ENCODE data around the gene DEDD. TPM values are rescaled to one million over a fixed set of nuclear protein-coding genes. Genes with fewer than 3 reads are reported as not detected.

The DEDD gene
- total RNA-seq, 1 experiment from 2014 or later, result 40.4 TPM

DNA sequence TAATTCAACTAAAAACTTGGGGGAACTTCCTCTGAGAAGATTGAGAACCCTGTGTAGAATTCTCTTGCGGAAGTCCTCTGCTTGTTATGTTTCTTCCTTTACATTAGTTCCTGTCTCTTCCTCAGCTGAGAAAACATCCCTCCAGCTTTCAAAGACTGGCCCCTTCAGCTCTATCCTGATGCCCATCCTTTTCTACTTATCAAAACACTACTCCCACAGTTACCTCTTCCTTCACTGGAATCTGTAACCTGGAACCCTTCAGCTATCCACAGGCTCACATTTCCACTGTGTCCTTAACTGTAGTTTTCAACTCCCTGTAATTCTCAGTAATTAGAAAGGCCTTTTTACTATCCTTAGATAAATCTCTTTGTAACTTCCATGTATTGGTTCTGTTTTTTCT lies 6.0 kb upstream of the DEDD start:
- Mint-ChIP-seq H3K27ac (ENCODE audit: unreplicated experiment) (no peak overlapping the region), H3K27me3 (ENCODE audit: unreplicated experiment) (no peaks in the 10 kb centered on the region), H3K36me3 (ENCODE audit: insufficient read depth, unreplicated experiment) (no peaks in the 10 kb centered on the region), H3K4me3 (ENCODE audit: low read depth, unreplicated experiment) (no peak overlapping the region), H3K4me1 (ENCODE audit: low read depth, unreplicated experiment) (peaks cover 9% of the 10 kb centered on the region), H3K9me3 (ENCODE audit: low read depth, unreplicated experiment) (no peaks in the 10 kb centered on the region)
- CTCF ChIA-PET, result interaction anchor here (0.6 to 1.1 kb wide), 2 partner anchors 9 to 159 kb away, joined by 3 to 4 read pairs; no protein-coding TSS in a partner anchor
- TF ChIP-seq, protein P1, sequence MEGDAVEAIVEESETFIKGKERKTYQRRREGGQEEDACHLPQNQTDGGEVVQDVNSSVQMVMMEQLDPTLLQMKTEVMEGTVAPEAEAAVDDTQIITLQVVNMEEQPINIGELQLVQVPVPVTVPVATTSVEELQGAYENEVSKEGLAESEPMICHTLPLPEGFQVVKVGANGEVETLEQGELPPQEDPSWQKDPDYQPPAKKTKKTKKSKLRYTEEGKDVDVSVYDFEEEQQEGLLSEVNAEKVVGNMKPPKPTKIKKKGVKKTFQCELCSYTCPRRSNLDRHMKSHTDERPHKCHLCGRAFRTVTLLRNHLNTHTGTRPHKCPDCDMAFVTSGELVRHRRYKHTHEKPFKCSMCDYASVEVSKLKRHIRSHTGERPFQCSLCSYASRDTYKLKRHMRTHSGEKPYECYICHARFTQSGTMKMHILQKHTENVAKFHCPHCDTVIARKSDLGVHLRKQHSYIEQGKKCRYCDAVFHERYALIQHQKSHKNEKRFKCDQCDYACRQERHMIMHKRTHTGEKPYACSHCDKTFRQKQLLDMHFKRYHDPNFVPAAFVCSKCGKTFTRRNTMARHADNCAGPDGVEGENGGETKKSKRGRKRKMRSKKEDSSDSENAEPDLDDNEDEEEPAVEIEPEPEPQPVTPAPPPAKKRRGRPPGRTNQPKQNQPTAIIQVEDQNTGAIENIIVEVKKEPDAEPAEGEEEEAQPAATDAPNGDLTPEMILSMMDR (IDR thresholded peaks at IDR 0.05; ENCODE audit: unreplicated experiment), result no peak
- no TSS peak for BruUV-seq (replicated peaks)
- intact Hi-C loops (cut with micrococcal nuclease; ENCODE audit: unreplicated experiment), result loop anchor here (5.0 to 10.0 kb wide), 2 partner anchors 301 to 414 kb away; no protein-coding TSS in a partner anchor
- no peak for DNase-seq

DNA sequence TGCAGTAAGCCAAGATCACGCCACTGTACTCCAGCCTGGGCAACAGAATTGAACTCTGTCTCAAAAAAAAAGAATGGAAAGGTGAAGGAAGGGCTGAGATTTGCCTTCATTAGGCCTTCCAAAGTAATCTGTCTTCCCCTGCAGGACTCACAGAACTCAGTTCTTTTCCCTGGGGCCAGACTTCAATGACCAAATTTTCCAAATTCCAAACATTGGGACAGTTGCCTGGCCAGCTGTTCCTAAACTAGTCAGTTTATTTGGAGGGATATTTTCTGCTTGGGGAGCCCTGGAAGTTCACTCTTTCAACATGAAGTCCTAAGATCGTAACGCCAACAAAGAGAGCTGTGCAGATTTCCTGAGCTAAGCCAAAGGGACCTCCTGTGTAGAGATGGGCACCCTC lies 5.4 kb upstream of the DEDD start:
- Mint-ChIP-seq H3K9me3 (ENCODE audit: low read depth, unreplicated experiment) (no peaks in the 10 kb centered on the region), H3K36me3 (ENCODE audit: insufficient read depth, unreplicated experiment) (no peaks in the 10 kb centered on the region), H3K4me1 (ENCODE audit: low read depth, unreplicated experiment) (peaks cover 9% of the 10 kb centered on the region), H3K27ac (ENCODE audit: unreplicated experiment) (no peak overlapping the region), H3K4me3 (ENCODE audit: low read depth, unreplicated experiment) (no peak overlapping the region), H3K27me3 (ENCODE audit: unreplicated experiment) (no peaks in the 10 kb centered on the region)
- BruUV-seq (replicated peaks), result no TSS peak
- no peak for DNase-seq
- intact Hi-C loops (cut with micrococcal nuclease; ENCODE audit: unreplicated experiment), result loop anchor here (5.0 to 10.0 kb wide), 2 partner anchors 301 to 413 kb away; no protein-coding TSS in a partner anchor
- CTCF ChIA-PET, result interaction anchor here (0.5 to 1.1 kb wide), 3 partner anchors 9 to 198 kb away, joined by 3 to 4 read pairs (median 3); no protein-coding TSS in a partner anchor
- TF ChIP-seq, protein P1 (IDR thresholded peaks at IDR 0.05; ENCODE audit: unreplicated experiment), result no peak

DNA sequence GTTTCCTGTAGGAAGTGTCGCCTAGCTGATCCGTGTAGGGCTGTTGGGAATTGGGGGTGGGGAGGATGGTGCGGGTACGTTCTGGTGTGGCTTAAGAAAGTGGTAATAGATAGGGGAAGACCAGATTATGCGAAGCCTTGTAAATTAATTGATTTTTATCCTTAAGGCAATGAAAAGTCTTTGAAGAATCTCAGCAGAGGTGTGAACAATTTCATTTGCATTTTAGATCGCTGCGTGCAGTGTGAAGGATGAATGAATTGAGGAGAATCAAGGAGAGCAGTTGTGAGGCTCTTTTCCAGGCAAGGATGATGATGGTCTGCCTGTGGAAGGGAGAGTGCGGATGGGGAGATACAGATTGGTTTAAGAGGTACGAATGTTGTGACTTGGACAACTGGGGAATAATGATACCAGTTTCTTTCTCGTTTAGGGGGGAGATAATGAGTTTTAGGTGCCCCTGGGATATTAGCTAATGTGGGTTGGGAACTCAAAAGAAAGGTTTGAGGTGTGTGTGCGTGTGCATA lies 813 bp upstream of the DEDD start:
- Mint-ChIP-seq H3K4me3 (ENCODE audit: low read depth, unreplicated experiment) (no peak overlapping the region), H3K27me3 (ENCODE audit: unreplicated experiment) (no peaks in the 10 kb centered on the region), H3K9me3 (ENCODE audit: low read depth, unreplicated experiment) (no peaks in the 10 kb centered on the region), H3K36me3 (ENCODE audit: insufficient read depth, unreplicated experiment) (peaks cover 13% of the 10 kb centered on the region), H3K4me1 (ENCODE audit: low read depth, unreplicated experiment) (peaks cover 25% of the 10 kb centered on the region), H3K27ac (ENCODE audit: unreplicated experiment) (no peak overlapping the region)
- CTCF ChIA-PET, result interaction anchor here (0.6 to 1.7 kb wide), 9 partner anchors 8 to 154 kb away, joined by 3 to 10 read pairs (median 4); partner anchors contain the start of genes F11R, KLHDC9, NIT1 and PFDN2
- intact Hi-C loops (cut with micrococcal nuclease; ENCODE audit: unreplicated experiment), result loop anchor here (1.0 to 10.0 kb wide), 3 partner anchors 14 to 408 kb away; partner anchors contain the start of genes NIT1 and PFDN2
- DNase-seq, result no peak
- TF ChIP-seq, protein P1 (IDR thresholded peaks at IDR 0.05; ENCODE audit: unreplicated experiment), result no peak
- TSS peak; percentile 81 for BruUV-seq (replicated peaks)

DNA sequence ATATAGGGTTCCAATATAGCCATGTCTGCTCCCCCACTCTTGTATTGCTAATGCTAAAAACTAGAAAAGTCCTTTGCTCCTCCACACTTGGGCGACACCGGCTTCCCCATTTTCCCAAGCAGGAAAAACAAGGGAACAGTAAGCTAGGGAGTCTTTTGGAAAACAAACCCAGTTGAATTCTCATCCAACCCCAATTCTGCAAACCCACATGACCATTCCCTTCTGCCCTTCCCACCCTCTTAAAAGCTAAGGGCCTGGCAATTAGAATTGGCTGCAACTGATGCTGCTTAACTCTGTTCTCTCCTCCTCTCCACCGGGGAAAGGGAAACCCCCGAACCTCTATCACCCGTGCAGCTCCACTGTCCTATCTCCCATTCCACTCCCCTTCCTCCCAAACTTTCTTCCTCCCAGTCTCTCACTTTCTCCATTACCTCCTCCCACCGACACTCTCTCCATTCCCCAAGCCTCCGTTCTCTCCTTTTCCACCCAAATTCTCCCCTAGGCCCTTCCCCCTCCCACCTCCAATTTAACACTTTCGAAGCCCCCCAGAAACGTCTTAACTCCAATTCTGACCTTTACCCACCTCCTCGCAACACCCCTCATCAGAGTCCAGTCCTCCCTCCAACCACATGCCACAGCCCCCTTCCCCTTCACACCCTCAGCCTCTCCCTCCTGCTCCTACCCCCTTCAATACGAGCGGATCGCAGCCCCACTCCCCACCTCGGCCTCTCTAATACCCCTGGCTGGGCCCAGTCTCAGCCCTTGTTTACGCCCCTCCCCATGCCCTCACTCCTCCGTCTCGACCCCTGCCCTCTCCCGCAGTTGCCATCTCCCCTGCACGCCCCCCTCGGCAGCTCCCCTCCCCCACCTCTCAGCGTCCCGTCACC lies 701 bp downstream of the DEDD start:
- CTCF ChIA-PET, result interaction anchor here (0.6 to 1.7 kb wide), 10 partner anchors 14 to 254 kb away, joined by 3 to 8 read pairs (median 4); partner anchors contain the start of genes NIT1, PFDN2 and PPOX
- peaks cover 20% of the 10 kb centered on the region for H3K4me1 Mint-ChIP-seq (ENCODE audit: low read depth, unreplicated experiment)
- H3K9me3 Mint-ChIP-seq (ENCODE audit: low read depth, unreplicated experiment), result no peaks in the 10 kb centered on the region
- TF ChIP-seq, protein P1 (IDR thresholded peaks at IDR 0.05; ENCODE audit: unreplicated experiment), result no peak
- H3K36me3 Mint-ChIP-seq (ENCODE audit: insufficient read depth, unreplicated experiment), result peaks cover 20% of the 10 kb centered on the region
- no peaks in the 10 kb centered on the region for H3K27me3 Mint-ChIP-seq (ENCODE audit: unreplicated experiment)
- no peak overlapping the region for H3K27ac Mint-ChIP-seq (ENCODE audit: unreplicated experiment)
- no TSS peak for BruUV-seq (replicated peaks)
- DNase-seq, result no peak
- H3K4me3 Mint-ChIP-seq (ENCODE audit: low read depth, unreplicated experiment), result no peak overlapping the region
- intact Hi-C loops (cut with micrococcal nuclease; ENCODE audit: unreplicated experiment), result loop anchor here (2.0 to 10.0 kb wide), 2 partner anchors 13 to 407 kb away; partner anchors contain the start of genes NIT1 and PFDN2
